Left lobe of liver (tissue), 2 donors: ENCODE measurements around the gene MAML1. TPM values are rescaled to one million over a fixed set of nuclear protein-coding genes. Genes with fewer than 3 reads are reported as not detected.

Source experiments
- ATAC-seq: fragments of 200-7000 bp; cut with Tn5 transposase; one replicate; pipeline ENCODE4 v1.9.1; 2020; ENCODE audit warnings: mild to moderate bottlenecking, moderate library complexity
- DNase-seq: peaks from one replicate; pipeline ENCODE4 v3.0.0-alpha.2; 2020; ENCODE audit warnings: low spot score
- total RNA-seq: library from RNA; stranded (reverse); gene quantifications from one replicate; pipeline ENCODE4 v1.2.1, GENCODE V29; 2021
- donor health status: DM: no; HTN: no; CAD: no; lungs with moderate emphysema.
- donor health status: DM: no; HTN: yes; CAD: no.

Gene MAML1
- total RNA-seq, 1 donor from 2014 or later, result 7.3 TPM

DNA sequence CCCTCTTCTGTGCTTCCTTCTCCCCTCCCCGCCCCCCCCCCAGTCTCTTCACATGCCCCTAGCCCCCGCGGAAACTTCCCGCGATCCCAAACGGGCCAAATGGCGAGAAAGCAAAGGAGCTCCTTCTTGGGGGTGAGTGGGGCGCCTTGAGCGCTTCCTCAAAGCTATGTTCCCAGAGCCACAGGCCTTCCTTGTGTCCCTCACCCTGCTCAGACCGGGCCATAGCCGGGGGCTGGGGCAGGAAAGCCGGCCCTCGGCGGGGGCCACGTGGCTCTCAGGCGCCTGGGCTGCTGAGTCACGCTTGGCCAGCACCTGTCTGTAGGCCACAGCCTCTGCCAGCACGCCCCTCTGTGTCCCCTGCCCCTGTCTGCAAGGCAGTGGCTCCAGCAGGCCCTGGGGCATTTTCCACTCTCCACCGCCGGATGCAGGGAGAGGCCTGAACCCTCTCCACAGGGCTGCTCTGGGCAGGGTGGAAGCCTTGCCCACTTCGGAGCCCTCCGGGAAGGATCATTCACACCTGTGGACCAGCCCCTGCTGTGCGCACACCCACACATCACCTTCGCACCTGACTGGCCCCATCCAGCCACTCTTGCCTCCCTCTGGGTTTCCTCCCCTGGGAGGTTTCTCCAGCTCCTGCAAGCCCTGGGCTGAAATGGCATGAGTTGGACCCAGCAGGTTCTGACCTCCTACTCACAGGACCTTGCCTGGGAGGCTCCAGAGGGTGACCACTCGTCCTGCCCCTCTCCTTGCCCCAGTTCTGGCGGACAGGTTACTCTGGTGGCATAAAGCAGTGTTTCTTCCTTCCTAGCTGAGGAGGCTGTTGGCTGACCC, 86.9 kb downstream of the MAML1 start:
- ATAC-seq, result peak; percentile 33
- DNase-seq, result peak; percentile 78

DNA sequence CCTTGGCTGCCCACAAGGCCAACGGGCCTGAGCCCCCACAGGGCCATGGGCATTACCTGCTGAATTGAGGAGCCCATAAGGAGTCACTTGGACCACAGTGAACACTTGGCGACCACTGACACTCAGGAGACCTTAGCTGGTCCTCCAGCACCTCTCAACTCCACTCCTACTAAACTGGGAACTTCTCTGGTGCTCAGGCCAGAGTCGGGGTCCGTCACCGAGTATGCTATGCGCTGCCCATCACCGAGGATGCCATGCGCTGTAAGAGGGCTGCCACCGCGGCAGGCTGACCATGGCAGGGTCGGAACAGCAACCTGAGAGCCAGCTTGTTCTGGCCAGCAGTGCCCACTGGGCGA, 87.5 kb downstream of the MAML1 start:
- DNase-seq (no peak), ATAC-seq (peak; percentile 0)

DNA sequence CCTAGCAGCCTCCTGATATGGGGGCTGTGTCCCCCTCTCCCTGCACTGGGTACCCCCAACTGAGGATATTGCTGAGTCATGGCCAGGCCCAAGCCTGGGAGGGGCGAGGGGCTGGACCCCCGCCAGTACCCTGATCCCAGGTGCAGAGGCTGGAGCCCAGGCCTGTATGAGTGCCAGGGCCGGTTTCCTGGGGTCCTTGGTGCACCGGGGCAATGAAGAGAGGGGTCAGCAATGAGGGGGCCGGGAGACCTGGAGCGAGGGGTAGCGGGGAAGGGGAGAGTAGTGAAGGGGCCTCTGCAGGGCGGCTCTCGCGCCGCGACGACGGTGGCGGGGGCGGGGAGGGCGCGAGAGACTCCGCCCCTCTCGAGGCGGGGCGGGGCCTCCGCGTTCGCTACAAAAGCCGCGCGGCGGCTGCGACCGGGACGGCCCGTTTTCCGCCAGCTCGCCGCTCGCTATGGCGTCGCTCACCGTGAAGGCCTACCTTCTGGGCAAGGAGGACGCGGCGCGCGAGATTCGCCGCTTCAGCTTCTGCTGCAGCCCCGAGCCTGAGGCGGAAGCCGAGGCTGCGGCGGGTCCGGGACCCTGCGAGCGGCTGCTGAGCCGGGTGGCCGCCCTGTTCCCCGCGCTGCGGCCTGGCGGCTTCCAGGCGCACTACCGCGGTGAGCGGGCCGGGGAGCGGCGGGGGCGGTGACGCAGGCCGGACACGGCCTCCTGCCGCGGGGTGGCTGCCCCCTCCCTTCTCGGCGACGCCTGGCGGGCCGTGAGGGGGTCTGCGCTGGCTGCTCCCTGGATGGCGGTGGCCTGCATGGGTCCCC, 88.1 kb downstream of the MAML1 start, which contains the start of gene SQSTM1:
TSS of gene SQSTM1 (plus strand) at position 423 of the 815 bp plus-strand sequence. CDS start at position 455, 32 bp downstream.
- ATAC-seq (peak; percentile 64), DNase-seq (peak; percentile 91)

- DNase-seq (peak; percentile 97), ATAC-seq (peak; percentile 60)
These were observed 88.9 kb downstream of the MAML1 start for GRCh38 chr5:179821298-179822058.

GRCh38 chr5:179822059-179822432, 89.4 kb downstream of the MAML1 start:
- DNase-seq (no peak), ATAC-seq (no peak)

GRCh38 chr5:179822444-179822990, 89.9 kb downstream of the MAML1 start:
- DNase-seq (no peak), ATAC-seq (no peak)

DNA sequence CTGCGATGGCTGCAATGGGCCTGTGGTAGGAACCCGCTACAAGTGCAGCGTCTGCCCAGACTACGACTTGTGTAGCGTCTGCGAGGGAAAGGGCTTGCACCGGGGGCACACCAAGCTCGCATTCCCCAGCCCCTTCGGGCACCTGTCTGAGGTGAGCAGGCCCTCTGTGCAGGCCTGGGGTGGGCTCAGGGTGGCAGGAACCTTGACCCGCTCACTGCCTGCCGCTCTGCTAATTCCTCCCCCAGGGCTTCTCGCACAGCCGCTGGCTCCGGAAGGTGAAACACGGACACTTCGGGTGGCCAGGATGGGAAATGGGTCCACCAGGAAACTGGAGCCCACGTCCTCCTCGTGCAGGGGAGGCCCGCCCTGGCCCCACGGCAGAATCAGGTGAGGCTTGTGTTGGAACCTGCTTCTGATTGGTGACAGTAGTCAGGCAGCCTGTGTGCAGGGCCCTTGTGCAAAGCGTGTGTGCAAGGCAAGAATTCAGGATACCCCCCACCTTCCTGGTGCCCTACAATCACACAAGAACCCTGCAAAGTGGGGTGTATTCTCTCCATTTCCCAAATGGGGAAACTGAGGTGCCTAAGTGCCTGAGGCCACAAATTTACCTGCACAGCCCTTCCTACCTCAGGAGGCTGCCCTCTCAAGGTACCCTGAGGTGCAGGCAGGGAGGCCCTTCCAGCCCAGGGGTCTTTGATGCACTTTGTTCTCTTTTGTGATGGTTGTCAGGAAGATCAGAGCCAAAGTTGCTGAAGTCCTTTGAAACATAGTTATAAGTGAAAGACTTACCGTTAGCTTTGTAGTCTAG, 91.5 kb downstream of the MAML1 start:
- ATAC-seq (no peak), DNase-seq (no peak)

GRCh38 chr5:179824745-179825112, 92.1 kb downstream of the MAML1 start:
- DNase-seq, result no peak
- ATAC-seq, result no peak

DNA sequence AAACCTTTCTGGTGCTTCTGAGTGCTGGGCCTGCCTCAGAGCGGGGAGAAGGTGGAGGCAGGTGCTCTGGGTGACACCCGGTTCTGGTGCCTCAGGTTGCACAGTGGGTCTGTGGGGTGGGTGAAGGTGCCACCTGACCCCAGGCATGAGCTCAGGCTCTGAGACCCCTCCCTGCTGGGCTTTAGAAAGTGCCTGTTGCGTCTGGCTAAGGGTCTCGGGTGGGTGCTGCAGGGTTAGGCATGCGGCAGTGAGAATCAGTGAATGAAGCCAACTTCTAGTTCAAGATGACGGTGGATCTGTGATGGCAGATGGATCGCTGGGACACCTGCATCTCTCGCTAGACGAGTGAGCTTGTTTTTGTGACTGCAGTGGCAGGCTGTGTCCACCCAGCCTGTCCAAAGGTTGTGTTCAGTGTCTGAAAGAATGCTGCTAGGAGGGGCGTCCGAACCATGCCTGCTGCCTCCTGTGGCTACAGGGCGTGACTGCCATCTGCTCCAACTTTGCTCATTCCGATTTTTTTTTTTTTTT, 93.1 kb downstream of the MAML1 start:
- DNase-seq, result no peak
- peak; percentile 19 for ATAC-seq

Other genes with a start within 250 kb of the MAML1 start
- gene RUFY1, start 182.3 kb upstream of the MAML1 start, total RNA-seq, result 16.4 TPM
- 215 TPM for gene HNRNPH1, start 109.2 kb upstream of the MAML1 start, total RNA-seq
- not detected for gene CBY3, start 51.8 kb upstream of the MAML1 start, total RNA-seq
- 501 TPM for gene CANX, start 33.9 kb upstream of the MAML1 start, total RNA-seq
- gene LTC4S, start 61.2 kb downstream of the MAML1 start, total RNA-seq, result 2.6 TPM
- 192 TPM for gene MGAT4B, start 74.0 kb downstream of the MAML1 start, total RNA-seq
- gene SQSTM1, start 88.1 kb downstream of the MAML1 start, total RNA-seq, result 361 TPM
- gene MRNIP, start 126.0 kb downstream of the MAML1 start, total RNA-seq, result 12.8 TPM
- 107 TPM for gene TBC1D9B, start 175.1 kb downstream of the MAML1 start, total RNA-seq